SK-N-MC (cell line): ENCODE results near the gene XRCC1.

Source experiments
- DNase-seq: peaks from one replicate; pipeline ENCODE4 v3.0.0-alpha.2; 2011; ENCODE audit warnings: low read depth, low spot score
- H3K27ac ChIP-seq: fragments of 200-600 bp; sonication (generic); 2 replicates; pipeline ENCODE4 v1.5.1; 2016; ENCODE audit warnings: mixed run types
- H3K36me3 ChIP-seq: fragments of 200-600 bp; sonication (generic); 2 replicates; pipeline ENCODE4 v1.6.1; 2017; ENCODE audit warnings: antibody characterized with exemption, low read length, mixed read lengths; ENCODE audit not compliant: insufficient read depth
- H3K4me3 ChIP-seq: fragments of 200-600 bp; sonication (generic); 2 replicates; pipeline ENCODE4 v1.5.1; 2016
- H3K9ac ChIP-seq: fragments of 200-600 bp; sonication (generic); 2 replicates; pipeline ENCODE4 v1.8.0; 2017; ENCODE audit warnings: mixed run types, mixed read lengths; ENCODE audit not compliant: insufficient read length
- H3K9me3 ChIP-seq: fragments of 200-600 bp; sonication (generic); 2 replicates; pipeline ENCODE4 v1.6.1; 2017; ENCODE audit warnings: low read depth, mild to moderate bottlenecking, antibody characterized with exemption, low read length, moderate library complexity, mixed read lengths
- EZH2 ChIP-seq: fragments of 200-600 bp; sonication (generic); IDR thresholded peaks from one replicate; pipeline ENCODE4 v1.6.1; 2017; ENCODE audit warnings: antibody characterized with exemption
- FOXP2 ChIP-seq: optimal IDR thresholded peaks from 2 replicates; pipeline ENCODE3; 2011; ENCODE audit warnings: mild to moderate bottlenecking, moderate library complexity; ENCODE audit not compliant: insufficient read depth; ENCODE audit errors: extremely low read length, control extremely low read depth
- POLR2AphosphoS5 ChIP-seq: IDR thresholded peaks from 2 replicates; pipeline ENCODE4 v1.6.1; 2012; ENCODE audit warnings: mild to moderate bottlenecking, low read depth, low read length, borderline replicate concordance

Gene XRCC1

GRCh38 chr19:43502419-43502976 lies 72.8 kb downstream of the XRCC1 start:
- no peak for DNase-seq
- H3K4me3 ChIP-seq: no peak overlapping the region
- H3K27ac ChIP-seq: no peak overlapping the region

GRCh38 chr19:43501661-43502418 lies 73.5 kb downstream of the XRCC1 start:
- Histone ChIP-seq H3K27ac (no peak overlapping the region), H3K36me3 (no peaks in the 10 kb centered on the region), H3K4me3 (no peak overlapping the region), H3K9me3 (no peaks in the 10 kb centered on the region), H3K9ac (no peak overlapping the region)
- TF ChIP-seq EZH2: no peak
- no peak for TF ChIP-seq FOXP2
- TF ChIP-seq POLR2AphosphoS5: no peak
- DNase-seq: no peak

More at GRCh38 chr19:43502419-43502976, 72.8 kb downstream of the XRCC1 start:
- no peak for TF ChIP-seq FOXP2
- TF ChIP-seq EZH2: no peak
- TF ChIP-seq POLR2AphosphoS5: no peak
- no peak overlapping the region for H3K9ac ChIP-seq
- H3K36me3 ChIP-seq: no peaks in the 10 kb centered on the region
- no peaks in the 10 kb centered on the region for H3K9me3 ChIP-seq

GRCh38 chr19:43499042-43499441 lies 76.3 kb downstream of the XRCC1 start:
- Histone ChIP-seq H3K9ac (no peak overlapping the region), H3K9me3 (no peaks in the 10 kb centered on the region), H3K4me3 (no peak overlapping the region), H3K36me3 (no peaks in the 10 kb centered on the region), H3K27ac (no peak overlapping the region)
- TF ChIP-seq EZH2: no peak
- no peak for TF ChIP-seq FOXP2
- TF ChIP-seq POLR2AphosphoS5: no peak
- no peak for DNase-seq

GRCh38 chr19:43498233-43498842 lies 77.0 kb downstream of the XRCC1 start:
- no peak overlapping the region for H3K27ac ChIP-seq
- no peaks in the 10 kb centered on the region for H3K36me3 ChIP-seq
- no peak overlapping the region for H3K4me3 ChIP-seq
- no peak for TF ChIP-seq EZH2
- TF ChIP-seq FOXP2: no peak
- no peak for TF ChIP-seq POLR2AphosphoS5
- no peak for DNase-seq
- H3K9me3 ChIP-seq: no peaks in the 10 kb centered on the region
- no peak overlapping the region for H3K9ac ChIP-seq

GRCh38 chr19:43496960-43497359 lies 78.4 kb downstream of the XRCC1 start:
- Histone ChIP-seq H3K4me3 (no peak overlapping the region), H3K36me3 (no peaks in the 10 kb centered on the region), H3K9ac (no peak overlapping the region), H3K27ac (no peak overlapping the region), H3K9me3 (no peaks in the 10 kb centered on the region)
- no peak for DNase-seq
- no peak for TF ChIP-seq POLR2AphosphoS5
- no peak for TF ChIP-seq FOXP2
- no peak for TF ChIP-seq EZH2

GRCh38 chr19:43495082-43495481 lies 80.2 kb downstream of the XRCC1 start:
- no peak overlapping the region for H3K9ac ChIP-seq
- DNase-seq: no peak
- no peaks in the 10 kb centered on the region for H3K36me3 ChIP-seq

More at GRCh38 chr19:43495082-43495481, 80.2 kb downstream of the XRCC1 start:
- TF ChIP-seq EZH2 (no peak), POLR2AphosphoS5 (no peak), FOXP2 (no peak)
- Histone ChIP-seq H3K4me3 (no peak overlapping the region), H3K27ac (no peak overlapping the region), H3K9me3 (no peaks in the 10 kb centered on the region)
